K562 (cell line): ENCODE measurements around the gene MCRS1. TPM values are rescaled to one million over a fixed set of nuclear protein-coding genes. Genes with fewer than 3 reads are reported as not detected.

Experiments used
- CREB5 ChIP-seq: fragments of 250-450 bp; sonication (Bioruptor Pico); IDR thresholded peaks from 2 replicates; pipeline ENCODE4 v1.5.0; 2020; ENCODE audit warnings: mild to moderate bottlenecking
- MTF1 ChIP-seq: fragments of 250-450 bp; sonication (Bioruptor Pico); IDR thresholded peaks from 2 replicates; pipeline ENCODE4 v1.9.0; 2021; ENCODE audit warnings: moderate library complexity, mild to moderate bottlenecking, inconsistent platforms, borderline replicate concordance
- PHB2 ChIP-seq: fragments of 450-650 bp; IDR thresholded peaks from 2 replicates; pipeline ENCODE4 v1.6.1; 2017; ENCODE audit warnings: low read depth
- PRMT5 ChIP-seq: sonication (generic); formaldehyde crosslinking; IDR thresholded peaks from 2 replicates; pipeline ENCODE4 v1.5.0; 2020; ENCODE audit warnings: missing genetic modification reagents
- ZNF407 ChIP-seq: fragments of 450-650 bp; IDR thresholded peaks from 2 replicates; pipeline ENCODE4 v1.6.1; 2016; ENCODE audit warnings: low read depth
- ZNF584 ChIP-seq: fragments of 200-800 bp; sonication (Bioruptor generic); IDR thresholded peaks from 2 replicates; pipeline ENCODE4 v1.6.1; 2016; ENCODE audit warnings: low read depth, mild to moderate bottlenecking, missing genetic modification characterization, missing compliant biosample characterization
- polyA plus RNA-seq, 8 experiments: library from polyadenylated mRNA; depleted of rRNA in 4 of 8; stranded (reverse) in 5 of 8; unstranded in 3 of 8; fragments of >200 nt; fragmentation: Nextera tagmentation in 2 of 8; fragmentation: Illumina TruSeq in 1 of 8; extraction: Ambion mirVana in 2 of 8; extraction: Trizol in 1 of 8; gene quantifications; 2 replicates each; pipeline versions ENCODE4 v1.2.1 to v1.2.3, GENCODE V29; 2011 to 2014; ENCODE audit warnings: inconsistent platforms in 1 of 8, missing spikeins in 1 of 8
- total RNA-seq, 7 experiments: library from RNA; depleted of rRNA in 6 of 7; stranded (reverse); fragments of >200 nt in 6 of 7; fragmentation: Illumina TruSeq in 2 of 7; extraction: Trizol in 2 of 7; gene quantifications; 2 replicates each; pipeline versions ENCODE4 v1.2.1 to v1.2.3, GENCODE V29; 2011 to 2021; ENCODE audit warnings: low replicate concordance in 1 of 7
- TF ChIP-seq, protein P1 (sequence below): sonication (generic); formaldehyde crosslinking; IDR thresholded peaks from 2 replicates; pipeline ENCODE4 v1.4.0; 2020; ENCODE audit warnings: mild to moderate bottlenecking, missing genetic modification reagents

The MCRS1 gene
- total and polyA plus RNA-seq, 9 of the 15 experiments (the other 6 are each of a cell fraction or from before 2014, with no cell fraction given), result 50.0 to 100 (median 73.2) TPM

GRCh38 chr12:49567611-49568441, at the start of gene MCRS1 (continued):
- TF ChIP-seq, protein P1, sequence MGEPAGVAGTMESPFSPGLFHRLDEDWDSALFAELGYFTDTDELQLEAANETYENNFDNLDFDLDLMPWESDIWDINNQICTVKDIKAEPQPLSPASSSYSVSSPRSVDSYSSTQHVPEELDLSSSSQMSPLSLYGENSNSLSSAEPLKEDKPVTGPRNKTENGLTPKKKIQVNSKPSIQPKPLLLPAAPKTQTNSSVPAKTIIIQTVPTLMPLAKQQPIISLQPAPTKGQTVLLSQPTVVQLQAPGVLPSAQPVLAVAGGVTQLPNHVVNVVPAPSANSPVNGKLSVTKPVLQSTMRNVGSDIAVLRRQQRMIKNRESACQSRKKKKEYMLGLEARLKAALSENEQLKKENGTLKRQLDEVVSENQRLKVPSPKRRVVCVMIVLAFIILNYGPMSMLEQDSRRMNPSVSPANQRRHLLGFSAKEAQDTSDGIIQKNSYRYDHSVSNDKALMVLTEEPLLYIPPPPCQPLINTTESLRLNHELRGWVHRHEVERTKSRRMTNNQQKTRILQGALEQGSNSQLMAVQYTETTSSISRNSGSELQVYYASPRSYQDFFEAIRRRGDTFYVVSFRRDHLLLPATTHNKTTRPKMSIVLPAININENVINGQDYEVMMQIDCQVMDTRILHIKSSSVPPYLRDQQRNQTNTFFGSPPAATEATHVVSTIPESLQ (CRISPR knock-in tag), result 0 out of 2 replicates have a peak, but pooled peaks have one; percentile 20
- TF ChIP-seq ZNF407 (peak; percentile 89), CREB5 (CRISPR knock-in tag) (no peak), PRMT5 (CRISPR knock-in tag) (no peak), PHB2 (no peak), MTF1 (CRISPR knock-in tag) (no peak), ZNF584 (CRISPR knock-in tag) (no peak)
